ENCODE results near the gene TAS1R2.
"Not testable (repeated sequence)": the region's sequence is repeated elsewhere in the genome, so short reads cannot be mapped to it uniquely, and the experiment has no call there.

The TAS1R2 gene

DNA sequence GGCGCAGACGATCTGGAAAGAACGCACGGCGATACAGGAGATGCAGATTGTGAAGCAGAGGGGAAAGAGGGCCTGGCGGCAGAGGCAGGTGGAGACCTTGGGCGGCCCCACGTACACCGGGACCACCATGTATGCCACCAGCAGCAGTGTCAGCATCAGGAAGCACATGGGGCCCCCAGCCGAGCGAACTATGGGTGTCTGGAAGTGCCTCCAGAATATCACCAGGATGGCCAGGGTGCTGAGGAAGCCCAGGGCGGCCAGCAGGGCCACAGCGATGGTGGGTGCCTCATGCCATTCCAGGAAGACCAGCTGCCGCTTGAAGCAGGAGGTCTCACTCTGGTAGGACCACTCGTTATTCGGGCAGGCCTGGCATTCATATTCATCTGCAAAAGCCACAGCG, 19.3 kb downstream of the TAS1R2 start:
- no peak overlapping the region for H3K4me3 ChIP-seq (ENCODE audit: low read depth, low read length)
- TF ChIP-seq, protein P1, sequence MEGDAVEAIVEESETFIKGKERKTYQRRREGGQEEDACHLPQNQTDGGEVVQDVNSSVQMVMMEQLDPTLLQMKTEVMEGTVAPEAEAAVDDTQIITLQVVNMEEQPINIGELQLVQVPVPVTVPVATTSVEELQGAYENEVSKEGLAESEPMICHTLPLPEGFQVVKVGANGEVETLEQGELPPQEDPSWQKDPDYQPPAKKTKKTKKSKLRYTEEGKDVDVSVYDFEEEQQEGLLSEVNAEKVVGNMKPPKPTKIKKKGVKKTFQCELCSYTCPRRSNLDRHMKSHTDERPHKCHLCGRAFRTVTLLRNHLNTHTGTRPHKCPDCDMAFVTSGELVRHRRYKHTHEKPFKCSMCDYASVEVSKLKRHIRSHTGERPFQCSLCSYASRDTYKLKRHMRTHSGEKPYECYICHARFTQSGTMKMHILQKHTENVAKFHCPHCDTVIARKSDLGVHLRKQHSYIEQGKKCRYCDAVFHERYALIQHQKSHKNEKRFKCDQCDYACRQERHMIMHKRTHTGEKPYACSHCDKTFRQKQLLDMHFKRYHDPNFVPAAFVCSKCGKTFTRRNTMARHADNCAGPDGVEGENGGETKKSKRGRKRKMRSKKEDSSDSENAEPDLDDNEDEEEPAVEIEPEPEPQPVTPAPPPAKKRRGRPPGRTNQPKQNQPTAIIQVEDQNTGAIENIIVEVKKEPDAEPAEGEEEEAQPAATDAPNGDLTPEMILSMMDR (IDR thresholded peaks at IDR 0.05; ENCODE audit: borderline replicate concordance, insufficient read depth, low read depth, low read length): no peak

DNA sequence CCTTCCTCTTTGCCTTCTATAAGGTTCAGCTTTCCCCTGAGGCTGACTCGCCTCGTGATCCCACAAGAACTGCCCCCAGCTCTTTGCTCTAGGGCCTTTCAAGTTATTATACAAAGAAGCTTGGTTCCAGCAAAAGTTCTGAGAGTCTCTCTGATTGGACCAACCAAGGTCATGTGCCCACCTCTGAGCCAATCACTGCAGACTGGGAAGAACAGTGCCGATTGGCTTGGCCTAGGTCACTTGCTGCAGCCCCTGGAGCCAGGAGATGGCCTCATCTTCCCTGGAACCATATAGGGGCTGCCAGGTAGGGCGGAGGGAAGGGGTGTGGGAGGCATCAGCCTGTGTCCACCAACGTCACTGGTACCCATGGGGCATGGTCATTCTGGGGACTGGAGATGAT, 22.8 kb downstream of the TAS1R2 start:
- TF ChIP-seq, protein P1 (IDR thresholded peaks at IDR 0.05; ENCODE audit: borderline replicate concordance, insufficient read depth, low read depth, low read length): no peak
- H3K4me3 ChIP-seq (ENCODE audit: low read depth, low read length): no peak overlapping the region

DNA sequence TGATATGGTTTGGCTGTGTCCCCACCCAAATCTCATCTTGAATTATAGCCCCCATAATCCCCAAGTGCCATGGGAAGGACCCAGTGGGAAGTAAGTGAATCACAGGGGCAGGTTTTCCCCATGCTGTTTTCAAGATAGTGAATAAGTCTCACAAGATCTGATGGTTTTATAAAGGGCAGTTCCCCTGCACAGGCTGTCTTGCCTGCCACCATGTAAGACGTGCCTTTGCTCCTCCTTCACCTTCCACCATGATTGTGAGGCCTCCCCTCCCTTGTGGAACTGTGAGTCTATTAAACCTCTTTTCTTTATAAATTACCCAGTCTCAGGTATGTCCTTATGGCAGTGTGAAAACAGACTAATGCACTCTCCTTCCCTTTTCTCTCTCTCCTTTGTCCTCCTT, 27.1 kb downstream of the TAS1R2 start:
- not testable (repeated sequence) for H3K4me3 ChIP-seq (ENCODE audit: low read depth, low read length)

DNA sequence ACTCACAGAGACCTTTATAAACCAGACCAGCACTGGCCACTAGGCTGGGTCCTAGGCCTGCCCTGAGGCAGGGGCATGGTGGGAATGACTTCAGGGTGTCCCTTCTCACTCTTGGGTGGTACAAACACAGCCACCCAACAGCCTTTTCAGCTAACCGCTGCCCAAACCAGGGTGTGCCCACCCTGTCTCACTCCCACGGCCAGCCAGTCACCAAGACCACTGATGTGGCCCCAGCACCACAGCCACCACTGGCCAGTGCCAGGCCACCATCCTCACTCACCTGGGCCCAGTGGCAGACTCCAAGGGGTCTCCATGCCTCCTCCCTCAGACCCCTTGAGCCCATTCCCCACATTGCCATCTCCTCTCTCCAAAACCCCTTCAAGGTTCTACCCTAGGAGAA, 27.8 kb downstream of the TAS1R2 start:
- TF ChIP-seq, protein P1 (IDR thresholded peaks at IDR 0.05; ENCODE audit: borderline replicate concordance, insufficient read depth, low read depth, low read length): no peak
- H3K4me3 ChIP-seq (ENCODE audit: low read depth, low read length): no peak overlapping the region

DNA sequence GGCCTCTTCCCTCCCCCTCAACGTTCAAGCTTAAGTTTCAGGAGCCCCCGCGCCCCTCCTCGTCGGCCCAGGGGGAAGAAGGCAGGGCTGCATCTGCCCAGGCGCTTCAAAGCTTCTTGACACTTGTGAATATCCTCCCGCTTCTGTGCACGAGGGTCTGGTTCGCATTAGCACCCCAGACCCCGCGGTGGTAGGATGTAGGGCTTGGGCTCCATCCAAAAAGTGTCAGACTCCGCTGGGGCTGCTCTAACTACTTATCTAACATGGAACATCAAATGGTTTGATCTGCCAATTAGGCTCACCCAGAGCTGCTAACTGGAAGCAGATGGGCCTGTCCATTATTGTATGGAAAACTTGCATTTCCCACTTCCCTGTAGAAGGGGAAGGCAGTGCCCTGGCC, 28.9 kb downstream of the TAS1R2 start:
- TF ChIP-seq, protein P1 (IDR thresholded peaks at IDR 0.05; ENCODE audit: borderline replicate concordance, insufficient read depth, low read depth, low read length): no peak
- H3K4me3 ChIP-seq (ENCODE audit: low read depth, low read length): no peak overlapping the region

DNA sequence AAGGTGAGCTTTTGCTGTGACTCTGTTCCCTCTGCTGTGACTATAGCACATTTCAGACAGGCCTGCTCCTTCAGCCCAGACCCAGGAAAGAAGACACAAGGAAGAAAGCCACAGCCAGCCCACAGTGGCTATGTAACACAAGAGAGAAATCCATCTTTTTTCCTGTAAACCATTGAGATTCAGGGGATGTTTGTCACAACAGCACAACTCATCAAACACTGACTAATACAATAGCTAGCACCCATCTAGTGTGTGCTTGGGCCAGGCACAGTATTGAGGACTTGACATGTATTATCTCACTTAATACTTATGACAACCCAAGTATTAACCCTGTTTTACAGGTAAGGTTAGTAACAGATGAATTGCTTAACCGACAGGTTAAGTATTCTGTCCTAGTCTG, 29.8 kb downstream of the TAS1R2 start:
- TF ChIP-seq, protein P1 (IDR thresholded peaks at IDR 0.05; ENCODE audit: borderline replicate concordance, insufficient read depth, low read depth, low read length): no peak
- no peak overlapping the region for H3K4me3 ChIP-seq (ENCODE audit: low read depth, low read length)

DNA sequence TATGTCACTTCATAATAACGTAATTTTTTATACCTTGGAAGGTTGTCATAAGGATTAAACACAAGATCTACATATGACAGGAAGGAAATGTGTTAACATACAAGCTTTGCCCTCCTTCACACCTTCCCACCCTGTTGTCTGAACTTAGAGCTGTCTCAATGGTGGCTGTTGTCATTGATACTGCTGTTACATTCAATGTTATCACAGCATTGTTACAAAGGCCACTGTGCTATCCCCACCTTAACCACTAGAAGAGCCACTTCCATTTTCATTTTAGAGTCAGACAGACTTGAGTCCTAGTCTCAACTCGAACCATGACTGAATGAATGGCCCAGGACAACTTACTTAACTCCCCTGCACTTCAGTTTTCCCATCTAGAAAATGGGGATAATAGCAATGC, 31.2 kb downstream of the TAS1R2 start:
- TF ChIP-seq, protein P1 (IDR thresholded peaks at IDR 0.05; ENCODE audit: borderline replicate concordance, insufficient read depth, low read depth, low read length): 0 out of 2 replicates have a peak, but pooled peaks have one; percentile 3

DNA sequence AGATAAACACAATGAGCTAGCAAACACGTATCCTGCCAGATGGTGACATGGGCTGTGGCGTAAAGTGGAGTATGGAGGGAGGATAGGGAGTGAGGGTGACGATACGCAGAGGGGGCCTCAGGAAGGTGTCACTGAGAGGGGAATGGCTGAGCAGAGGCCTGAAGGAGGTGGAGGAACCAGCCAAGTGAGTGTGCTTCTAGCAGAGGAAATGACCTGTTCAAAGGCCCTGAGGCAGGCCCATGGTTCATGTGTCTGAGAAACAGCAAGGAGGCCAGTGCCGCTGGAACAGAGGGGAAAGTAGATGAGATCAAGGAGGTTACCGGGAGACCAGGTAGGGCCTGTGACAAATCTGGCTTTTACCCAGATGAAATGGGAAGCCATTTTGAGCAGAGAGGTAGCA, 36.0 kb downstream of the TAS1R2 start:
- TF ChIP-seq, protein P1 (IDR thresholded peaks at IDR 0.05; ENCODE audit: borderline replicate concordance, insufficient read depth, low read depth, low read length): no peak
- no peak overlapping the region for H3K4me3 ChIP-seq (ENCODE audit: low read depth, low read length)

More for the DNA sequence above, 31.2 kb downstream of the TAS1R2 start:
- H3K4me3 ChIP-seq (ENCODE audit: low read depth, low read length): no peak overlapping the region
